22Rv1 (cell line): Measurements from ENCODE around the gene IL1B.

ENCODE experiments used
- H3K27ac ChIP-seq: fragments of 450-650 bp; 2 replicates; pipeline ENCODE4 v1.5.1; 2017
- ZFX ChIP-seq: fragments of 450-650 bp; IDR thresholded peaks from 2 replicates; pipeline ENCODE4 v1.6.1; 2017; ENCODE audit warnings: antibody characterized with exemption, borderline replicate concordance
- TF ChIP-seq, protein P1 (sequence below): fragments of 450-650 bp; IDR thresholded peaks from 2 replicates; pipeline ENCODE4 v1.5.1; 2017; ENCODE audit warnings: mild to moderate bottlenecking

The IL1B gene

DNA sequence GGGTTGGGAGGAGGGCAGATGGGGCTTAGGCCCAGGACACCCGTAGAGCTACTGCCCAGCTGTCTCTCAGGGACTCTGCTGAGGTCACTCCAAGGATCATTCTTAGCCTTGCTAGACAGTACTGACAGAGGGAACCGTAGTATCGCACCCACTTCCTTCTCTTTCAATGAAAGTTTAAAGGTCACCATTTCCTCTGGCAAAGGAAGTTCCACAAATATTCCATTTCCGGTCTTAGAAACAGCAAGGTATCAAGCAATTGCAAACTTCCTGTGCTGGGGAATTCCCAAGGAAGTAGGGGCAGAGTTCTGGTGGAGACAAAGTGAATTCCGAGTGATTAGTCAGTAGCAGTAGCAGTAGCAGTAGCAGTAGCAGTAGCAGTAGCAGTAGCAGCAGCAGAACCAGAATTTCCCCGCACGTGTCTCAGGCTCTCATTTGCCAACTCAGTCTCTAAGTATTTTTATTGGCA, 24.7 kb downstream of the IL1B start:
- no peak overlapping the region for H3K27ac ChIP-seq
- no peak for TF ChIP-seq ZFX
- TF ChIP-seq, protein P1, sequence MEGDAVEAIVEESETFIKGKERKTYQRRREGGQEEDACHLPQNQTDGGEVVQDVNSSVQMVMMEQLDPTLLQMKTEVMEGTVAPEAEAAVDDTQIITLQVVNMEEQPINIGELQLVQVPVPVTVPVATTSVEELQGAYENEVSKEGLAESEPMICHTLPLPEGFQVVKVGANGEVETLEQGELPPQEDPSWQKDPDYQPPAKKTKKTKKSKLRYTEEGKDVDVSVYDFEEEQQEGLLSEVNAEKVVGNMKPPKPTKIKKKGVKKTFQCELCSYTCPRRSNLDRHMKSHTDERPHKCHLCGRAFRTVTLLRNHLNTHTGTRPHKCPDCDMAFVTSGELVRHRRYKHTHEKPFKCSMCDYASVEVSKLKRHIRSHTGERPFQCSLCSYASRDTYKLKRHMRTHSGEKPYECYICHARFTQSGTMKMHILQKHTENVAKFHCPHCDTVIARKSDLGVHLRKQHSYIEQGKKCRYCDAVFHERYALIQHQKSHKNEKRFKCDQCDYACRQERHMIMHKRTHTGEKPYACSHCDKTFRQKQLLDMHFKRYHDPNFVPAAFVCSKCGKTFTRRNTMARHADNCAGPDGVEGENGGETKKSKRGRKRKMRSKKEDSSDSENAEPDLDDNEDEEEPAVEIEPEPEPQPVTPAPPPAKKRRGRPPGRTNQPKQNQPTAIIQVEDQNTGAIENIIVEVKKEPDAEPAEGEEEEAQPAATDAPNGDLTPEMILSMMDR, result no peak

DNA sequence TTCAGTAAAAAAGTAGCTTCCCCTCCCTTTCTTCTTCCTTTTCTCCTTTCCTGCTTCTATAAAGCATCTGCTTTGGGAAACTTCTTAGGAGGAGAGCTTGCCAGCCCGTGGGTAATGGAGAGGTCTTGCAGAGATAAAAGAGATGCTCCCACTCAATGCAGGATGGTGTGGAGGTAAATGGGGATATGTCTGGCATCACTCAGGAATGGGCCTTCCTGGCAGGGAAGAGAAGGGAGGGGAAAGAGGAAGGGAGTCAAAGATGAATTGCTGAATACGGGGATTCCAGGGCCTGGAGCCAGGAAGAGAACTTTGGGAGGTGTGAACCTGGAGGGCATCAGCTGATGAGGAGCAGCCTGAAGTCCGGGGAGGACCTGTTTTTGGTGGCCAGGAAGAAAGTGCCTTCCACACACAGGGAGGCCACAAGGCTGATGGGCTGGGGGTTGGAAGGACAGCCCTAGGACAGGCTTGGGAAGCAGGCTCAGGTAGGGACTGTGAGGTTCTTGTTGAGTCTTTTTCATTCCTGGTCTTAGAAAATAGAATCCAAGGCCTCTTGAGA, 25.2 kb downstream of the IL1B start:
- no peak overlapping the region for H3K27ac ChIP-seq
- no peak for TF ChIP-seq ZFX
- TF ChIP-seq, protein P1, result no peak

DNA sequence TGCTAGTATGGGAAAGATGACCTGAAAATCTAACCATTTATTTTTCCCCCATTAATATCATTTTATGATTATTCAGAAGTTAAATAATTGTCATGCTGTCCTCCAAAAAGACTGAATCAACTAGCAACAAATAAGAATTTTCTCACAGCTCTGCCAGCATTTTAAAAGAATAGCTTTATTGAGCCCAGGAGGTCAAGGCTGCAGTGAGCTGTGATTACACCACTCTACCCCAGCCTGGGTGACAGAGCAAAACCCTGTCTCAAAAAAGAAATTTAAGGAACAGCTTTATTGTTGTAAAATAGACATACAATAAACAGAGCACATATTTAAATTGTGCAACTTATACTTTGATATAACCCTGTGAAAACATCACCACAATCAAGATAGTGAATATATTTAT, 27.5 kb downstream of the IL1B start:
- no peak overlapping the region for H3K27ac ChIP-seq
- TF ChIP-seq ZFX, result no peak
- TF ChIP-seq, protein P1, result no peak

DNA sequence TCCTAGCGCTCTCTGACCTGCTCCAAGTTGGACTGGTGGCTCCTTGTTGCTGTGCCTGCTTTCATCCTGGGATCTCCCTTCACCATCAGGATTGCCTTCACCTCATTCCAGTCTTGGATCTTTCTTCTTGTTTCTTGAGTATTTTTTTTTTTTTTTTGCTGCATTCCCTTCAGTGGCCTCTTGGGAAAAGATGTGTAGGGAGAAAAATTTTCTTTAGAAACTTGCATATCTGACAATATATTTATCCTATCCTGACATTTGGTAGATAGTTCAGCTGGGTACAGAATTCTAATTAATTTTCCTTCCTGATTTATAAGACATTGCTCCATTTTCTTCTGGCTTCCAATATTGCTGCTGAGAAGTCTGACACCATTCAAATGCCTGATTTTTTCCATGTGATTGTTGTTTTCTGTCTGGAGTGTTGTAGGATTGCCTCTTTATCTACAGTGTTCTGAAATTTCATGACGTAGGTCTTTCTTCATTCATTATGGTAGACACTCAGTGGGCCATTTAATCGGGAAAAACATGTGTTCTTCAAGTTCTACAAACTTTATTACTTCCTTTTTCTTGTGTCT, 29.3 kb downstream of the IL1B start:
- TF ChIP-seq, protein P1, result no peak
- TF ChIP-seq ZFX, result no peak
- H3K27ac ChIP-seq, result no peak overlapping the region

DNA sequence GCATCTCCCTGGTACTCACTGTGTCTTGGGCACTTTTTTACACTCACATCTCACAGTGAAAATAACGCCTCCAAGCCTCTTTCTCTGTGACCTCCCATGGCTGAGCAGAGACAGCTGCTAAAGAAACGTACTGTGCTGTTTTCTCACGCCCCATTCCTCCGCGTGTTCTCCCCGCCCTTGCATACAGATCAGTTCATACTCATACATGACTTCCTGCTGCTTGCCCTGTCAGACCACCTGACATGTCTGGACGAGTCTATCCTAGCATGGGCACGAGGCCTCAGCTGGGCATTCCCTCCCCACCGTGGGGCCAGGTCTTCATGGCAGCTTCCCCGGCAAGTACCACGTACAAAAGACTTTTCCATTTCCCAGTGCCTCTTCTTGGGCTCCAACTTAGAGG, 31.0 kb downstream of the IL1B start:
- no peak overlapping the region for H3K27ac ChIP-seq
- TF ChIP-seq ZFX, result no peak
- TF ChIP-seq, protein P1, result no peak

DNA sequence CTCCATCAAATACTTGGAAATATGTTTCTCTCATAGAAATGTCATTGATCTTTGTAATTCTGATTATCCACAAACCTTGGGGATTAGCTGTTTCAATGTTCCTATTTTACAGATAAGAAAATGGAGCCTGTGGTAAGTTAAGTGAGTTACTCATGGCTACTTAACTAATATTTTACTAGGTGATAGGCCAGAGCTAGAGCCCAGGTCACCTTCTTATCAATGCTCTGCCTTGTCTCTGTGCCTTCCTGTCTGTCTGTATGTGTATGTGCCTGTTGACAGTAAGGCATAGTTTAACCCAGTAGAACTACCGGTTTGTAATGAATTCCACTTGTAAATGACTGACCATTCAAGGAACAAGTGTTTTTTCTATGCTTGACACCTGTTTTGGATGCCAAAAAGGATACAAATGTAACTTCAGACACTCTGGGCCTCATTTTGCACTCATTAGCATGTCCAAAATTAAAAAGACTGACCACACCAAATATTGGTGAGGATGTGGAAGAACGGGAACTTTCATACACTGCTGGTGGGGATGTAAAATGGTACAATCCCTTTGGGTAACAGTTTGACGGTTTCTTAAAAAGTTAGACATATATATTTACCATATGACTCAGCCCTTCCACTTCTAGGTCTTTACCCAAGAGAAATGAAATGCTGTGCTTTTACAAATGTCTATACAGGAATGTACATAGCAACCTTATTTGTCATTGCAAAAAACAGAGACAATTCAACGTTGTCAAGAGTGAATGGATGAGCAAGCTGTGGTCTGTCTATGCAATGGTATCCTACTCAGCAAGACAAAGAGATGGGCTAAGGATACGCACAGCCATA, 32.7 kb downstream of the IL1B start:
- TF ChIP-seq, protein P1, result no peak
- no peak for TF ChIP-seq ZFX
- no peak overlapping the region for H3K27ac ChIP-seq
